SK-N-SH (cell line): Measurements from ENCODE around the gene ARHGDIA. TPM values are rescaled to one million over a fixed set of nuclear protein-coding genes. Genes with fewer than 3 reads are reported as not detected.

Source experiments
- CTCF ChIA-PET: fragments of 300-600, 350-600 bp; formaldehyde crosslinking; extraction: SDS; loops from one replicate; lab custom pipeline; 2021; lab: Yijun Ruan, JAX
- POLR2A ChIA-PET: fragments of 350-600 bp; sonication (Branson Sonifier 250); formaldehyde crosslinking; extraction: SDS; loops from one replicate; lab custom pipeline; 2020; ENCODE audit warnings: antibody characterized with exemption, inconsistent platforms; lab: Yijun Ruan, JAX
- DNase-seq: peaks from one replicate; pipeline ENCODE4 v3.0.0; 2012
- H2AFZ ChIP-seq: fragments of 200-600 bp; sonication (generic); 2 replicates; pipeline ENCODE4 v1.8.1; 2016; ENCODE audit warnings: antibody characterized with exemption, mild to moderate bottlenecking, low read depth
- H3F3A ChIP-seq: fragments of 200-600 bp; sonication (generic); replicated peaks from 2 replicates; pipeline ENCODE3; 2016; ENCODE audit warnings: antibody characterized with exemption, mild to moderate bottlenecking; ENCODE audit not compliant: insufficient read depth
- H3K27ac ChIP-seq, 2 experiments: fragments of 200-500 bp in 1 of 2; fragments of 200-600 bp in 1 of 2; sonication (Bioruptor generic) in 1 of 2; sonication (generic), shearing (Covaris generic) in 1 of 2; 2 replicates each; pipeline versions ENCODE4 v1.5.1 to v1.6.1; 2014 to 2016; ENCODE audit warnings: low read depth in 2 of 2, inconsistent platforms in 1 of 2, low read length in 1 of 2, mild to moderate bottlenecking in 1 of 2, mixed read lengths in 1 of 2
- H3K27me3 ChIP-seq: fragments of 200-600 bp; sonication (generic), shearing (Covaris generic); 2 replicates; pipeline ENCODE4 v1.6.1; 2016; ENCODE audit warnings: mixed run types; ENCODE audit not compliant: insufficient read depth
- H3K36me3 ChIP-seq, 2 experiments: fragments of 200-500 bp in 1 of 2; fragments of 200-600 bp in 1 of 2; sonication (Bioruptor generic) in 1 of 2; sonication (generic) in 1 of 2; replicated peaks in 1 of 2; 2 replicates each; pipeline versions ENCODE3 to v1.5.1; 2014 to 2016; ENCODE audit warnings: low read length in 1 of 2, mild to moderate bottlenecking in 1 of 2; ENCODE audit not compliant: insufficient read depth in 2 of 2, control insufficient read depth in 1 of 2
- H3K4me1 ChIP-seq, 2 experiments: fragments of 200-500 bp in 1 of 2; fragments of 200-600 bp in 1 of 2; sonication (Bioruptor generic) in 1 of 2; sonication (generic), shearing (Covaris generic) in 1 of 2; 2 replicates each; pipeline versions ENCODE4 v1.5.1 to v1.6.1; 2014 to 2016; ENCODE audit warnings: low read depth in 1 of 2, low read length in 1 of 2, mixed run types in 1 of 2; ENCODE audit not compliant: insufficient read depth in 2 of 2, control insufficient read depth in 1 of 2
- H3K4me2 ChIP-seq: fragments of 200-600 bp; sonication (generic), shearing (Covaris generic); 2 replicates; pipeline ENCODE4 v1.6.1; 2017; ENCODE audit warnings: mixed run types
- H3K4me3 ChIP-seq, 2 experiments: fragments of 200-500 bp in 1 of 2; fragments of 200-600 bp in 1 of 2; sonication (Bioruptor generic) in 1 of 2; sonication (generic), shearing (Covaris generic) in 1 of 2; 2 replicates each; pipeline versions ENCODE4 v1.5.1 to v1.8.1; 2014 to 2016; ENCODE audit warnings: low read depth in 2 of 2, inconsistent platforms in 1 of 2, low read length in 1 of 2, mild to moderate bottlenecking in 1 of 2, mixed read lengths in 1 of 2, moderate library complexity in 1 of 2
- H3K79me2 ChIP-seq: fragments of 200-600 bp; sonication (generic); 2 replicates; pipeline ENCODE4 v1.8.1; 2017; ENCODE audit warnings: mild to moderate bottlenecking; ENCODE audit not compliant: insufficient read depth
- H3K9ac ChIP-seq: fragments of 200-600 bp; sonication (generic); 2 replicates; pipeline ENCODE4 v1.6.1; 2017; ENCODE audit warnings: mixed run types
- H3K9me2 ChIP-seq: fragments of 200-600 bp; sonication (generic); 2 replicates; pipeline ENCODE4 v1.6.1; 2017; ENCODE audit warnings: mixed run types
- H3K9me3 ChIP-seq: fragments of 200-600 bp; sonication (generic); 2 replicates; pipeline ENCODE4 v1.6.1; 2017; ENCODE audit warnings: mixed run types, mild to moderate bottlenecking, moderate library complexity
- H4K20me1 ChIP-seq: fragments of 200-600 bp; sonication (generic); 2 replicates; pipeline ENCODE4 v1.6.1; 2017; ENCODE audit warnings: mild to moderate bottlenecking, mixed run types; ENCODE audit not compliant: insufficient read depth
- ELF1 ChIP-seq: IDR thresholded peaks from 2 replicates; pipeline ENCODE4 v1.4.0; 2012
- FOXJ3 ChIP-seq: sonication (generic); formaldehyde crosslinking; IDR thresholded peaks from 2 replicates; pipeline ENCODE4 v1.5.1; 2020; ENCODE audit warnings: mild to moderate bottlenecking, missing genetic modification reagents
- IRF3 ChIP-seq: fragments of 150-350 bp; IDR thresholded peaks from 2 replicates; pipeline ENCODE4 v1.6.1; 2016; ENCODE audit warnings: mild to moderate bottlenecking, low read depth, low read length
- MAX ChIP-seq: IDR thresholded peaks from 2 replicates; pipeline ENCODE4 v1.4.0; 2012; ENCODE audit warnings: low read depth
- MEF2A ChIP-seq: IDR thresholded peaks from 2 replicates; pipeline ENCODE4 v1.4.0; 2012; ENCODE audit warnings: low read depth, borderline replicate concordance
- NRF1 ChIP-seq: IDR thresholded peaks from 2 replicates; pipeline ENCODE4 v1.6.1; 2012; ENCODE audit warnings: low read depth, mild to moderate bottlenecking, low read length
- PBX3 ChIP-seq: IDR thresholded peaks from 2 replicates; pipeline ENCODE4; 2012
- USF1 ChIP-seq: IDR thresholded peaks from 2 replicates; pipeline ENCODE4 v1.4.0; 2012; ENCODE audit warnings: low read depth, borderline replicate concordance
- WGBS: methylation state at CpG from one replicate; pipeline ENCODE4 v1.1.6; 2017; ENCODE audit warnings: low lambda C conversion rate; 5-methylcytosine and 5-hydroxymethylcytosine counted together
- polyA plus RNA-seq, 3 experiments: library from polyadenylated mRNA; depleted of rRNA; stranded (reverse); fragments of >200 nt; gene quantifications; 2 replicates each; pipeline ENCODE4 v1.2.3, GENCODE V29; 2012

ARHGDIA gene
- polyA plus RNA-seq, 1 of the 3 experiments (the other 2 are of a cell fraction): 385 TPM

GRCh38 chr17:81829858-81830257 is 41.3 kb downstream of the ARHGDIA start:
- Histone ChIP-seq H3F3A (peaks cover 16% of the 10 kb centered on the region), H3K4me3 (no peak overlapping the region), H3K9ac (no peak overlapping the region), H3K79me2 (peaks cover 68% of the 10 kb centered on the region), H3K27me3 (no peaks in the 10 kb centered on the region)
- WGBS: 88% methylated on average over 6 of the region's 6 CpGs
- no peak for TF ChIP-seq USF1
- TF ChIP-seq NRF1: no peak
- TF ChIP-seq MEF2A: no peak
- TF ChIP-seq MAX: no peak
- no peak for TF ChIP-seq IRF3
- TF ChIP-seq, all 33 proteins: peak for 0
- Histone ChIP-seq H4K20me1 (peaks cover 33% of the 10 kb centered on the region; the same call in 1 of the 2 replicates), H3K27ac (no peak overlapping the region), H3K9me3 (no peaks in the 10 kb centered on the region), H2AFZ (no peak overlapping the region), H3K4me2 (no peak overlapping the region), H3K4me1 (peaks cover 0 to 27% of the 10 kb centered on the region in 2 experiments; a peak in 3 of 4 replicates), H3K36me3 (no peaks in the 10 kb centered on the region), H3K9me2 (no peaks in the 10 kb centered on the region)
- ChIA-PET CTCF (interaction anchor here (1.0 to 3.1 kb wide), 4 partner anchors 19 to 96 kb away, joined by 3 to 8 read pairs (median 4); no protein-coding TSS in a partner anchor), POLR2A (interaction anchor here (0.5 to 0.7 kb wide), 2 partner anchors 24 kb away, joined by 3 read pairs; no protein-coding TSS in a partner anchor)
- no peak for DNase-seq

- Histone ChIP-seq H3K4me1 (peaks cover 0 to 17% of the 10 kb centered on the region in 2 experiments; a peak in 3 of 4 replicates), H4K20me1 (peaks cover 33% of the 10 kb centered on the region; the same call in 1 of the 2 replicates), H3K27me3 (no peaks in the 10 kb centered on the region), H3K79me2 (peaks cover 61% of the 10 kb centered on the region), H3K27ac (no peak overlapping the region), H3K4me3 (no peak overlapping the region), H2AFZ (no peak overlapping the region), H3F3A (peaks cover 12% of the 10 kb centered on the region), H3K9me2 (no peaks in the 10 kb centered on the region), H3K9me3 (no peaks in the 10 kb centered on the region), H3K4me2 (no peak overlapping the region), H3K36me3 (no peaks in the 10 kb centered on the region), H3K9ac (no peak overlapping the region)
- CTCF ChIA-PET: interaction anchor here (0.7 to 3.1 kb wide), 5 partner anchors 16 to 115 kb away, joined by 3 to 8 read pairs (median 5); no protein-coding TSS in a partner anchor
- no peak for DNase-seq
- WGBS: 73% methylated on average over 7 of the region's 7 CpGs
- TF ChIP-seq PBX3: no peak
- TF ChIP-seq MEF2A: no peak
- TF ChIP-seq ELF1: no peak
- TF ChIP-seq FOXJ3: no peak
- POLR2A ChIA-PET: interaction anchor here (1.0 kb wide), 1 partner anchor 9 kb away, joined by 3 read pairs; no protein-coding TSS in a partner anchor
Observed at GRCh38 chr17:81828656-81829055, 42.5 kb downstream of the ARHGDIA start.
